HG03103 (cell line): ENCODE results near the gene DAP.
"Not testable (repeated sequence)": the region's sequence is repeated elsewhere in the genome, so short reads cannot be mapped to it uniquely, and the experiment has no call there.

Experiments used
- ATAC-seq: cut with Tn5 transposase; IDR thresholded peaks from one replicate; pipeline ENCODE4 v1.9.1; 2021; ENCODE audit warnings: low read depth; ENCODE audit not compliant: unreplicated experiment

The DAP gene

GRCh38 chr5:10660135-10660534 lies 100.9 kb downstream of the DAP start:
- ATAC-seq = no peak

- no peak for ATAC-seq
Observed at GRCh38 chr5:10658265-10658664, 102.8 kb downstream of the DAP start.

- ATAC-seq = no peak
Observed at GRCh38 chr5:10655972-10656830, 104.8 kb downstream of the DAP start.

GRCh38 chr5:10655161-10655971 lies 105.7 kb downstream of the DAP start:
- ATAC-seq = no peak

- ATAC-seq = no peak
Observed at GRCh38 chr5:10654566-10654965, 106.5 kb downstream of the DAP start.

GRCh38 chr5:10653751-10654400 lies 107.2 kb downstream of the DAP start:
- ATAC-seq = no peak

GRCh38 chr5:10653043-10653442 lies 108.0 kb downstream of the DAP start:
- ATAC-seq = no peak

GRCh38 chr5:10652606-10653005 lies 108.4 kb downstream of the DAP start:
- ATAC-seq = no peak

GRCh38 chr5:10652151-10652550 lies 108.9 kb downstream of the DAP start:
- ATAC-seq = no peak

- no peak for ATAC-seq
Observed at GRCh38 chr5:10649666-10650380, 111.2 kb downstream of the DAP start.

GRCh38 chr5:10648806-10649665 lies 112.0 kb downstream of the DAP start:
- no peak for ATAC-seq

- no peak for ATAC-seq
Observed at GRCh38 chr5:10647640-10648039, 113.4 kb downstream of the DAP start.

GRCh38 chr5:10645671-10646070 lies 115.4 kb downstream of the DAP start:
- ATAC-seq = no peak

GRCh38 chr5:10645146-10645545 lies 115.9 kb downstream of the DAP start:
- ATAC-seq = no peak

GRCh38 chr5:10644192-10644591 lies 116.8 kb downstream of the DAP start:
- no peak for ATAC-seq

GRCh38 chr5:10642367-10642766 lies 118.7 kb downstream of the DAP start:
- no peak for ATAC-seq

GRCh38 chr5:10639846-10640368 lies 121.1 kb downstream of the DAP start:
- no peak for ATAC-seq

- ATAC-seq = not testable (repeated sequence)
Observed at GRCh38 chr5:10638723-10639122, 122.3 kb downstream of the DAP start.

GRCh38 chr5:10637944-10638343 lies 123.1 kb downstream of the DAP start:
- ATAC-seq = no peak
